Neural cell (in vitro differentiated cells): ENCODE results near the gene B3GALNT1. TPM values are rescaled to one million over a fixed set of nuclear protein-coding genes. Genes with fewer than 3 reads are reported as not detected.

Experiments used
- H2AFZ ChIP-seq: fragments of 200-600, 300-800 bp; sonication (generic), shearing (Covaris generic); 2 replicates; pipeline ENCODE4 v1.6.0; 2014; ENCODE audit warnings: low read depth, mild to moderate bottlenecking, antibody characterized with exemption, low read length, moderate library complexity
- H3F3A ChIP-seq: fragments of 200-600 bp; shearing (Covaris generic); 2 replicates; pipeline ENCODE4 v1.6.1; 2016; ENCODE audit warnings: mild to moderate bottlenecking, moderate library complexity, mixed read lengths, antibody characterized with exemption, low read length; ENCODE audit not compliant: insufficient read depth, poor library complexity, severe bottlenecking
- H3K27ac ChIP-seq: fragments of 200-600, 300-800 bp; sonication (generic), shearing (Covaris generic); 2 replicates; pipeline ENCODE4 v1.5.1; 2014; ENCODE audit warnings: mild to moderate bottlenecking, low read length, moderate library complexity
- H3K27me3 ChIP-seq: fragments of 300-800, 200-600 bp; sonication (generic), shearing (Covaris generic); 2 replicates; pipeline ENCODE4 v1.6.0; 2014; ENCODE audit warnings: mild to moderate bottlenecking, low read depth, low read length, moderate library complexity; ENCODE audit not compliant: insufficient read depth
- H3K36me3 ChIP-seq: fragments of 300-800, 200-600 bp; sonication (generic), shearing (Covaris generic); 2 replicates; pipeline ENCODE4 v1.5.1; 2014; ENCODE audit warnings: mild to moderate bottlenecking, antibody characterized with exemption, low read length, moderate library complexity; ENCODE audit not compliant: insufficient read depth
- H3K4me2 ChIP-seq: fragments of 300-800, 200-600 bp; sonication (generic), shearing (Covaris generic); 2 replicates; pipeline ENCODE4 v1.6.0; 2014; ENCODE audit warnings: mild to moderate bottlenecking, low read length
- H3K4me3 ChIP-seq: fragments of 300-800, 200-600 bp; sonication (generic), shearing (Covaris generic); 2 replicates; pipeline ENCODE4 v1.5.1; 2014; ENCODE audit warnings: mild to moderate bottlenecking, low read length, moderate library complexity
- H3K79me2 ChIP-seq: fragments of 200-600 bp; shearing (Covaris generic); replicated peaks from 2 replicates; pipeline ENCODE4 v1.6.0; 2014; ENCODE audit warnings: mild to moderate bottlenecking, low read length, moderate library complexity; ENCODE audit not compliant: insufficient read depth
- H3K9ac ChIP-seq: fragments of 300-800, 200-600 bp; sonication (generic), shearing (Covaris generic); 2 replicates; pipeline ENCODE4 v1.6.1; 2016; ENCODE audit warnings: mild to moderate bottlenecking, low read length, mixed read lengths
- H3K9me2 ChIP-seq: fragments of 200-600 bp; shearing (Covaris generic); 2 replicates; pipeline ENCODE4 v1.6.1; 2016; ENCODE audit warnings: mild to moderate bottlenecking, low read length, mixed read lengths; ENCODE audit not compliant: insufficient read depth
- H3K9me3 ChIP-seq: fragments of 200-600, 300-800 bp; sonication (generic), shearing (Covaris generic); 2 replicates; pipeline ENCODE4 v1.6.1; 2016; ENCODE audit warnings: mild to moderate bottlenecking, mixed run types, low read length, moderate library complexity, mixed read lengths
- H4K20me1 ChIP-seq: fragments of 200-600 bp; shearing (Covaris generic); 2 replicates; pipeline ENCODE4 v1.6.1; 2016; ENCODE audit warnings: mild to moderate bottlenecking, mixed run types; ENCODE audit not compliant: insufficient read depth
- CTCF ChIP-seq: fragments of 450-650 bp; IDR thresholded peaks from 2 replicates; pipeline ENCODE4 v1.5.1; 2014; ENCODE audit warnings: antibody characterized with exemption, mild to moderate bottlenecking, moderate library complexity; ENCODE audit not compliant: poor library complexity, severe bottlenecking
- EP300 ChIP-seq: fragments of 450-650 bp; conservative IDR thresholded peaks from 2 replicates; pipeline ENCODE4 v1.6.1; 2014; ENCODE audit warnings: antibody characterized with exemption, mild to moderate bottlenecking, moderate library complexity; ENCODE audit not compliant: poor library complexity, severe bottlenecking
- EZH2 ChIP-seq: fragments of 200-600, 300-800 bp; shearing (Covaris generic), sonication (generic); IDR thresholded peaks from 2 replicates; pipeline ENCODE4 v1.6.1; 2014; ENCODE audit warnings: antibody characterized with exemption, low read length, borderline replicate concordance, mild to moderate bottlenecking; ENCODE audit not compliant: insufficient read depth, poor library complexity, severe bottlenecking
- MXI1 ChIP-seq: fragments of 450-650 bp; conservative IDR thresholded peaks from 2 replicates; pipeline ENCODE4 v1.6.1; 2014; ENCODE audit warnings: antibody characterized with exemption, mild to moderate bottlenecking; ENCODE audit not compliant: poor library complexity, severe bottlenecking
- POLR2AphosphoS5 ChIP-seq: IDR thresholded peaks from 2 replicates; pipeline ENCODE4 v1.6.1; 2012
- RAD21 ChIP-seq: fragments of 450-650 bp; conservative IDR thresholded peaks from 2 replicates; pipeline ENCODE4 v1.6.1; 2014; ENCODE audit warnings: antibody characterized with exemption, mild to moderate bottlenecking, moderate library complexity
- REST ChIP-seq: IDR thresholded peaks from 2 replicates; pipeline ENCODE4 v1.6.1; 2012; ENCODE audit warnings: borderline replicate concordance
- SMC3 ChIP-seq: fragments of 450-650 bp; conservative IDR thresholded peaks from 2 replicates; pipeline ENCODE4 v1.6.1; 2014; ENCODE audit warnings: antibody characterized with exemption, mild to moderate bottlenecking, moderate library complexity; ENCODE audit not compliant: poor library complexity
- TAF1 ChIP-seq: IDR thresholded peaks from 2 replicates; pipeline ENCODE4 v1.6.1; 2012; ENCODE audit warnings: low read depth
- polyA plus RNA-seq: library from polyadenylated mRNA; depleted of rRNA; stranded (reverse); fragments of >200 nt; gene quantifications from 2 replicates; pipeline ENCODE4 v1.2.3, GENCODE V29; 2014

B3GALNT1 gene
- polyA plus RNA-seq, 1 donor from 2014 or later: 31.7 TPM

GRCh38 chr3:161132391-161132790, 27.2 kb upstream of the B3GALNT1 start:
- H3K4me2 ChIP-seq: no peak overlapping the region
- TF ChIP-seq RAD21 (no peak), MXI1 (no peak), REST (no peak), CTCF (no peak), SMC3 (no peak), POLR2AphosphoS5 (no peak), EP300 (no peak), EZH2 (no peak), TAF1 (no peak)
- no peaks in the 10 kb centered on the region for H4K20me1 ChIP-seq
- H3K9me2 ChIP-seq: no peaks in the 10 kb centered on the region
- H2AFZ ChIP-seq: no peak overlapping the region
- no peaks in the 10 kb centered on the region for H3K79me2 ChIP-seq
- H3K36me3 ChIP-seq: no peaks in the 10 kb centered on the region
- H3K9ac ChIP-seq: no peak overlapping the region
- H3K9me3 ChIP-seq: no peaks in the 10 kb centered on the region
- no peak overlapping the region for H3K27ac ChIP-seq
- H3K4me3 ChIP-seq: no peak overlapping the region
- H3K27me3 ChIP-seq: no peaks in the 10 kb centered on the region
- H3F3A ChIP-seq: no peaks in the 10 kb centered on the region

GRCh38 chr3:161126495-161126894, 21.3 kb upstream of the B3GALNT1 start:
- H3K9me2 ChIP-seq: no peaks in the 10 kb centered on the region
- no peak overlapping the region for H3K9ac ChIP-seq
- H3K4me2 ChIP-seq: no peak overlapping the region

More at GRCh38 chr3:161126495-161126894, 21.3 kb upstream of the B3GALNT1 start:
- Histone ChIP-seq H3F3A (no peaks in the 10 kb centered on the region), H3K79me2 (no peaks in the 10 kb centered on the region), H3K27ac (no peak overlapping the region), H3K36me3 (no peaks in the 10 kb centered on the region), H4K20me1 (no peaks in the 10 kb centered on the region), H3K4me3 (no peak overlapping the region), H2AFZ (no peak overlapping the region), H3K27me3 (no peaks in the 10 kb centered on the region), H3K9me3 (no peaks in the 10 kb centered on the region)
- TF ChIP-seq EZH2 (no peak), EP300 (no peak), REST (no peak), POLR2AphosphoS5 (no peak), CTCF (no peak), TAF1 (no peak), MXI1 (no peak), RAD21 (no peak), SMC3 (no peak)
